ENCODE measurements around the gene PTGES2.
"Not testable (repeated sequence)": the region's sequence is repeated elsewhere in the genome, so short reads cannot be mapped to it uniquely, and the experiment has no call there.

The PTGES2 gene

GRCh38 chr9:128118971-128119665, 8.4 kb downstream of the PTGES2 start:
- no peak for DNase-seq (ENCODE audit: low spot score)

DNA sequence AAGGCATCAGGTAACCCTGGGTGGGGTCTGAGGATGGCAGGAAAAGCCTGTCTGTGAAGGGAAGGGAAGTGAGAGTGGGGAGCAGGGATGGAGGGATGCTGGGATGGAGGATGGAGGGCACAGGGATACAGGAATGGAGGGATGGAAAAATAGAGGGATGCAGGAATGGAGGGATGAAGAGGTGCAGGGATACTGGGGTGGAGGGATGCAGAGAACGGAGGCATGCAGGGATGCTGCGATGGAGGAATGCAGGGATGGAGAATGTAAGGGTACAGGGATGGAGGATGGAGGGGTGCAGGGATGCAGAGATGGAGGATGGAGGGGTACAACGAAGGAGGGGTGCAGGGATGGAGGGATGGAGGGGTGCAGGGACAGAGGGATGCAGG, 9.1 kb downstream of the PTGES2 start:
- no peak for DNase-seq (ENCODE audit: low spot score)

GRCh38 chr9:128117613-128118471, 9.7 kb downstream of the PTGES2 start:
- DNase-seq (ENCODE audit: low spot score) = peak; percentile 97

DNA sequence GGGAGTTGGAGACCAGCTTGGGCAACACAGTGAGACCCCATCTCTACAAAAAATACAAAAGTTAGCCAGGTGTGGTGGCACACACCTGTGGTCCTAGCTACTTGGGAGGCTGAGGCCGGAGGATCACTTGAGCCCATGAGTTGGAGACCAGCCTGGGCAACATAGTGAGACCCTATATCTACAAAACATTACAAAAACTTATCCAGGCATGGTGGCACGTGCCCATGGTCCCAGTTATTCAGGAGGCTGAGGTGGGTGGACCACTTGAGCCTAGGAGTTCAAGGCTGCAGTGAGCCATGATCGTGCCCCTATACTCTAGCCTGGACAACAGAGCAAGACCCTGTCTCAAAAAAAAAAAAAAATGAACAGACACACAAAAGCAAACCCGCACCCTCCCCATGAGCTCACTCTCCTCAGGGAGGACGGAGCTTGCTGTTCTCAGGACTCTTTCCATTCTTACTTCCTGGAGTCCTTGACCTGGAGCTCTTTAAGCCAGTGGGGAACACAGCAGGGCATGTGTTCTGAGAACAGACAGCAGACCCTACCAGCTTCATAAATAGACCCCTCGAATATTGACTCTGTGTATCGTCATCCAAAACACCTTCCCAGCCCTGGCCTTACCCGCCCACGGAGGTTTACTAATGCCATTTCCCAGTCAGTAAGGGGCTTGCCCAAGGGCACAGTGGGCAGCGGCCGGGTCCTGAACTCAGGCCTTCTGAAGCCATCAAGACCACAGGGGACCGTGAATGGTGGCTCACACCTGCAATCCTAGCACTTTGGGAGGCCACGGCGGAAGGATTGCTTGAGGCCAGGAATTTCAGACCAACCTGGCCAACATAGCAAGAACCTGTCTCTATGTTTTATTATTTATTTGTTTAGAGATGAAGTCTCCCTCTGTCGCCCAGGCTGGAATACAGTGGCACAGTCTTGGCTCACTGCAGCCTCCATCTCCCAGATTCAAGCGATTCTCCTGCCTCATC, 11.1 kb downstream of the PTGES2 start:
- no peak for DNase-seq (ENCODE audit: low spot score)

DNA sequence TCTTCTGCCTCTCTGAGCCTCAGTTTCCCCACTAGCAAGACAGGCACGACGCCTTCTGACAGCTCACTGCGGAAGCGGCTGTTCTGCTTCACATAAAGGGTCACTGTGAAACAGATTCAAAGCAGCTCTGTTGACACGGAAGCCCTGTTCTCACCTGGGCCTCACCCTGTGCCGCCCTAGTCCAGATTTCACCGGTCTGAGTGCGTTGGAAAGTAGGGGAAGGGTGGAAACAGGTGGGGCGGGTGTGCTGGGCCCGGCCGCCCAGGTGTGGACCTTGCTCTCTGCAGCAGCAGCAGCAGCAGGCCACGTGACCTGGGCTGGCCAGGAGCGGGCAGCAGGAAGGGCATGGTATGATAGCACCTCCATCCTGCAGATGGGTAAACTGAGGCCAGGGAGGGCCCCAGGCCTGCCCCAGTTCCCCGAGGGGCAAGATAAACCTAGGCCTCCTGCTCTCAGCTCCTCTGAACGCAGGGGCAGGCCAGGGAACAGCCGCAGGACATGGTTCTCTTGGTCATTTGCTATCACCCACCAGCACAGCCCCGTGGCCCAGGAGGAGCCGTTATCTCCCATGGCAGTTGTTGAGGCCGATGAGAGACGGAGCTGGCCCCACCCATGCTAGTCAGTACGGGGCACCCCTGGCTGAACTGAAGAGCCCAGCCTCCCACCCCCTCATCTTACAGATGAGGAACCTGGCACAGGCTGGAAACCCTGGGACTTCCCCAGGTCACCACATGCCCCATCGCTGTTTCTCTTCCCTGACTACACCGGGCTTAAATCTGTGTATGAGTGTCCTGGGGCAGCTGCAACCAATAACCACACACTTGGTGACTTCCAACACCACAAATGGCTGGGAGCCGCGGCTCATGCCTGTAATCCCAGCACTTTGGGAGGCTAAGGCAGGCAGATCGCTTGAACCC, 12.1 kb downstream of the PTGES2 start:
- no peak for DNase-seq (ENCODE audit: low spot score)

DNA sequence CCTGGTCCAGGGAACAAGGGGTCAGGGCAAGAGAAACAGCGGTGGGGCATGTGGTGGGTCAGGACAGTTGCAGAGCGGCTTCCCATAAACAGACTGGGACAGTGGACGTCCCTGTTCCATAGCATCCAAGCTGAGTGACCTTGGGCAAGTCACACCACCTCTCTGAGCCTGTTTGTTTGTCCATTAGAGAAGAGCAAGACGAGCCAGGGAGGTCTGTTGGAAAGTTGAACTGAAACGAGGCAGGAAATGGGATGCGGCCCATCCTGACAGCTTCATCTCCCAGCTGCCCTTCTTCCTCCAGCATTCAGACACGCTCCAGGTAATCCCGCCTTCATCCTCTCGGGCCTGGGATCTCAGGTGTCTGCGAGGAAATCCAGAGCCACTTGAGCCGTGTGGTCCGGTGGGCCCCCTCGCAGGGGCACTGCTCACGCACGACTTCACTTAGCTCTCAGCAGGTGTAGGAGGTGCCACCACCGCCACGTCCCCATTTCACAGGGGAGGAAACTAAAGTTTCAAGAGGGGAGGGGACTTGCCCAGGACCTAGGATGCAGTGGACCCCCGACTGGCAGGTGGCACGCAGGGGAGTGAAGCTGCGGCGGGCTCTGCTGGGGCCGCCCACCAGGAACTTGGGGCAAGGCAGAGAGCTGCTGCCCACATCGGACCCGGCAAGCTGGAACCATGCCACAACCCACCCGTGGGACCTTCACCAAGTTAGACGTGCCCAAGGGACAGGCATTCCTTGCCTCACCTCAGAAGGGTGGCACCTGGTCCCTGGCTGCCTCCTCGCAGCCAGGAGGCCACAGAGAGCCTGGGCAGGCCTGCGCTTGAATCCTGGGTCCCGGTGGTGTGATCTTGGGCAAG, 13.0 kb downstream of the PTGES2 start:
- no peak for DNase-seq (ENCODE audit: low spot score)

GRCh38 chr9:128113526-128114325, 13.8 kb downstream of the PTGES2 start:
- DNase-seq (ENCODE audit: low spot score) = no peak

GRCh38 chr9:128111726-128112125, 15.8 kb downstream of the PTGES2 start:
- DNase-seq (ENCODE audit: low spot score) = not testable (repeated sequence)

DNA sequence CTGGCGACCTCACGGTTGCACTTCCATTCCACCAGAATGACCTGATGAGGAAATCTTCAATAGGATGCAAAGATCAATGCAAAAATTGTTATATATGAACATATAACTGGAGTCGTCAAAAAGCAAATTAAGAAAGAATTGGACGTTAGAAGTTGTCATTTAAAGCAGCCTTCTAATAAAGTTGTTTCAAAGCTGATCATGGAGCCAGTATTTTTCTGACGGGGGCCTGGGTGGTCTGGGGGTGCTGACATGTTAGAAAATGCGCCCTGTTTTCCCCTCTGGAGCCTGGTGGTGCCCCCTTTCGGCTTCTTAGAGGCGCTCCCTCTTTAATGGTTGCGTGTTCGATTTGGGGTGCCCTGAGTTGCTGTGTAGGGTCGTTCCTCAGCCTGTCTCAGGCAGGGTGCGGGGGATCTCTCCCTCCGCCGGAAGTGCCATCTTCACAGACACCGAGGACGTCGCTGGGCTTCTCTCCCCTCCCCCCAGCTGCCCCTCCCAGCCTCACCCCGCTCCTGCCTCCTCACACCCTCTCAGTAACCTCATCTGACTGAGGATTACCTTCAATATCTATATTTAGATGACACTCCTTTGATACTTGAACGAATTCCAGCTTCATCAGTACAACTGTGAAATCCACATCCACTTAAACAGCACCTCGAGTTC, 18.3 kb downstream of the PTGES2 start:
- no peak for DNase-seq (ENCODE audit: low spot score)

- no peak for DNase-seq (ENCODE audit: low spot score)
Observed at GRCh38 chr9:128108269-128109049, 19.1 kb downstream of the PTGES2 start.

GRCh38 chr9:128107468-128108268, 19.9 kb downstream of the PTGES2 start:
- DNase-seq (ENCODE audit: low spot score) = no peak

DNA sequence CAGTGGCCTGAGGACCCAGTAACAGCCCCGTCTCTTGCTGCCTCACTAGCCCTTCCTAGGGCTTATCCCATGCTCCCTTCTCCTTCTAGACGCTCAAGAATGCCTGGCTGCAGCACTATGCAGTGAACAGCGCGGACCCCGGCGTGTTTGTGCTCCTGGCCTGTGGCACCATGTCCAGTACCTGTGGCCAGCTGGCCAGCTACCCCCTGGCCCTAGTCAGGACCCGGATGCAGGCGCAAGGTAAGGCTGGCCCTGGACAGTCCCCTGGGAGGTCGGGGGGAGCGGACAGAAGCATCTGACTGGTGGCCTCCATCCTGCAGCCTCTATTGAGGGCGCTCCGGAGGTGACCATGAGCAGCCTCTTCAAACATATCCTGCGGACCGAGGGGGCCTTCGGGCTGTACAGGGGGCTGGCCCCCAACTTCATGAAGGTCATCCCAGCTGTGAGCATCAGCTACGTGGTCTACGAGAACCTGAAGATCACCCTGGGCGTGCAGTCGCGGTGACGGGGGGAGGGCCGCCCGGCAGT, 20.5 kb downstream of the PTGES2 start:
- no peak for DNase-seq (ENCODE audit: low spot score)

GRCh38 chr9:128106181-128106939, 21.2 kb downstream of the PTGES2 start:
- DNase-seq (ENCODE audit: low spot score) = no peak

- no peak for DNase-seq (ENCODE audit: low spot score)
Observed at GRCh38 chr9:128105538-128106175, 21.9 kb downstream of the PTGES2 start.

GRCh38 chr9:128104171-128104618, 23.3 kb downstream of the PTGES2 start:
- DNase-seq (ENCODE audit: low spot score) = no peak

DNA sequence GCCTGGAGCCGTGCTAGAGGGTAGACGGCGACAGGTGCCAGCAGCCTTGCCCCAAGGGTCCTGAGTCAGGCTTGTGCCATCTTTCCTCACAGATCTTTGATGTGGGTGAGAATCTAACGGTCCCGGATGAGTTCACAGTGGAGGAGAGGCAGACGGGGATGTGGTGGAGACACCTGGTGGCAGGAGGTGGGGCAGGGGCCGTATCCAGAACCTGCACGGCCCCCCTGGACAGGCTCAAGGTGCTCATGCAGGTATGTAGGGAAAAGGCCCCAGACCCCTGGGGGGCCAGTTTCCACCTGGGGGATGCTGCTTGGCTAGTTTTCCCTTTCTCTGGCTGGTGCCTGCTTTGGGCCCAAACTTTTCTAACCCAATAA, 24.0 kb downstream of the PTGES2 start:
- DNase-seq (ENCODE audit: low spot score) = no peak
